Neural progenitor cell (in vitro differentiated cells): ENCODE results near the gene MAGI2. TPM values are rescaled to one million over a fixed set of nuclear protein-coding genes. Genes with fewer than 3 reads are reported as not detected.

ENCODE experiments used
- DNase-seq: peaks from one replicate; pipeline ENCODE4 v3.0.0-alpha.2; 2016; ENCODE audit warnings: low spot score
- H2AFZ ChIP-seq: fragments of 200-600 bp; sonication (generic); replicated peaks from 2 replicates; pipeline ENCODE4 v1.6.1; 2016; ENCODE audit warnings: antibody characterized with exemption
- H3F3A ChIP-seq: fragments of 200-600 bp; sonication (generic); 2 replicates; pipeline ENCODE4 v1.6.1; 2016; ENCODE audit warnings: antibody characterized with exemption, low read depth
- H3K27ac ChIP-seq: fragments of 200-600 bp; sonication (generic); 2 replicates; pipeline ENCODE4 v1.5.1; 2016; ENCODE audit warnings: mild to moderate bottlenecking
- H3K27me3 ChIP-seq: fragments of 200-600 bp; sonication (generic); 2 replicates; pipeline ENCODE4 v1.6.1; 2016; ENCODE audit warnings: mild to moderate bottlenecking, moderate library complexity
- H3K36me3 ChIP-seq: fragments of 200-600 bp; sonication (generic); 2 replicates; pipeline ENCODE4 v1.5.1; 2016
- H3K4me1 ChIP-seq: fragments of 200-600 bp; sonication (generic); 2 replicates; pipeline ENCODE4 v1.6.1; 2016; ENCODE audit warnings: mixed run types
- H3K4me2 ChIP-seq: fragments of 200-600 bp; sonication (generic); 2 replicates; pipeline ENCODE4 v1.6.1; 2016
- H3K4me3 ChIP-seq: fragments of 200-600 bp; sonication (generic); 2 replicates; pipeline ENCODE4 v1.5.1; 2016
- H3K79me2 ChIP-seq: fragments of 200-600 bp; sonication (generic); 2 replicates; pipeline ENCODE4 v1.6.1; 2016; ENCODE audit warnings: low read depth
- H3K9ac ChIP-seq: fragments of 200-600 bp; sonication (generic); 2 replicates; pipeline ENCODE4 v1.6.1; 2016
- H3K9me3 ChIP-seq: fragments of 200-600 bp; sonication (generic); 2 replicates; pipeline ENCODE4 v1.5.1; 2016; ENCODE audit warnings: low read depth
- H4K20me1 ChIP-seq: fragments of 200-600 bp; sonication (generic); 2 replicates; pipeline ENCODE4 v1.6.1; 2016; ENCODE audit warnings: low read depth
- H3K27ac Mint-ChIP-seq: 3 replicates; pipeline ENCODE4 v1.8.0; 2021; ENCODE audit warnings: mixed read lengths
- H3K27me3 Mint-ChIP-seq: 2 replicates; pipeline ENCODE4 v1.8.0; 2022; ENCODE audit warnings: low read depth, mild to moderate bottlenecking, inconsistent platforms, moderate library complexity, mixed read lengths; ENCODE audit not compliant: insufficient read depth
- H3K36me3 Mint-ChIP-seq: 3 replicates; pipeline ENCODE4 v1.8.0; 2021; ENCODE audit warnings: mixed read lengths
- H3K4me1 Mint-ChIP-seq: 3 replicates; pipeline ENCODE4 v1.8.0; 2021; ENCODE audit warnings: mixed read lengths
- H3K4me3 Mint-ChIP-seq: 3 replicates; pipeline ENCODE4 v1.8.0; 2021; ENCODE audit warnings: mild to moderate bottlenecking, moderate library complexity, mixed read lengths
- H3K9me3 Mint-ChIP-seq: 3 replicates; pipeline ENCODE4 v1.8.0; 2020; ENCODE audit warnings: mixed read lengths
- EZH2 ChIP-seq: fragments of 200-600 bp; sonication (generic); IDR thresholded peaks from 2 replicates; pipeline ENCODE4 v1.6.1; 2017; ENCODE audit warnings: antibody characterized with exemption, mild to moderate bottlenecking, moderate library complexity
- EZH2phosphoT487 ChIP-seq: fragments of 200-600 bp; sonication (generic); IDR thresholded peaks from 2 replicates; pipeline ENCODE4 v1.6.1; 2017; ENCODE audit warnings: antibody characterized with exemption
- total RNA-seq: library from RNA; depleted of rRNA; stranded (reverse); fragments of >200 nt; gene quantifications from 2 replicates; pipeline ENCODE4 v1.2.3, GENCODE V29; 2015; ENCODE audit warnings: low replicate concordance
- TF ChIP-seq, protein P1 (sequence below): fragments of 200-600 bp; sonication (generic); IDR thresholded peaks from 2 replicates; pipeline ENCODE4 v1.5.1; 2017; ENCODE audit warnings: antibody characterized with exemption, mild to moderate bottlenecking

Gene MAGI2
- total RNA-seq, 1 donor from 2014 or later: 5.8 TPM

DNA sequence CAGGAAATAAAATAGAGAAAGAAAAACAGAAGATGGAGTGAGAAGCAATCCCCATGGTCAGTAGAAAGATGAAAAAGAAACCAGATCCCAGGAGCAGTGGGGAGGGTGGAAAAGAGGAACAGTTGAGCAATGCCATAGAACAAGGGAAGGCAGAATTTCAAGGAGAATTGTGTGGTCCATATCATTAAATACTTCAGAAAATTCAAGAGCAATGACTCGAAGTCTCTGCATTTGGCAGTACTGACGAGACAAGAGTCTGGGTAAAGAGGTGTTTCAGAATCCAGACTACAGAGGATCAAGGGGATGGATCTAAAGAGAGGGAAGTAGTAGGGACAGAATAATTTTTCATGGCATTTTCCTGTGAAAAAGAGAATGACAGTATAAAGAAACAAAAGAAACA lies 1142.3 kb downstream of the MAGI2 start:
- H4K20me1 ChIP-seq: no peaks in the 10 kb centered on the region
- no peaks in the 10 kb centered on the region for H3K27me3 Mint-ChIP-seq
- H3K4me1 ChIP-seq: peaks cover 3% of the 10 kb centered on the region
- TF ChIP-seq, protein P1, sequence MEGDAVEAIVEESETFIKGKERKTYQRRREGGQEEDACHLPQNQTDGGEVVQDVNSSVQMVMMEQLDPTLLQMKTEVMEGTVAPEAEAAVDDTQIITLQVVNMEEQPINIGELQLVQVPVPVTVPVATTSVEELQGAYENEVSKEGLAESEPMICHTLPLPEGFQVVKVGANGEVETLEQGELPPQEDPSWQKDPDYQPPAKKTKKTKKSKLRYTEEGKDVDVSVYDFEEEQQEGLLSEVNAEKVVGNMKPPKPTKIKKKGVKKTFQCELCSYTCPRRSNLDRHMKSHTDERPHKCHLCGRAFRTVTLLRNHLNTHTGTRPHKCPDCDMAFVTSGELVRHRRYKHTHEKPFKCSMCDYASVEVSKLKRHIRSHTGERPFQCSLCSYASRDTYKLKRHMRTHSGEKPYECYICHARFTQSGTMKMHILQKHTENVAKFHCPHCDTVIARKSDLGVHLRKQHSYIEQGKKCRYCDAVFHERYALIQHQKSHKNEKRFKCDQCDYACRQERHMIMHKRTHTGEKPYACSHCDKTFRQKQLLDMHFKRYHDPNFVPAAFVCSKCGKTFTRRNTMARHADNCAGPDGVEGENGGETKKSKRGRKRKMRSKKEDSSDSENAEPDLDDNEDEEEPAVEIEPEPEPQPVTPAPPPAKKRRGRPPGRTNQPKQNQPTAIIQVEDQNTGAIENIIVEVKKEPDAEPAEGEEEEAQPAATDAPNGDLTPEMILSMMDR: no peak
- TF ChIP-seq EZH2phosphoT487 (no peak), EZH2 (no peak)
- no peak overlapping the region for H3K9ac ChIP-seq
- no peaks in the 10 kb centered on the region for H3K4me1 Mint-ChIP-seq
- no peaks in the 10 kb centered on the region for H3K79me2 ChIP-seq
- no peaks in the 10 kb centered on the region for H3F3A ChIP-seq
- H3K27ac ChIP-seq: no peak overlapping the region
- no peaks in the 10 kb centered on the region for H3K36me3 Mint-ChIP-seq
- H3K4me2 ChIP-seq: no peak overlapping the region
- H2AFZ ChIP-seq: no peak overlapping the region
- H3K9me3 Mint-ChIP-seq: no peaks in the 10 kb centered on the region
- H3K27ac Mint-ChIP-seq: no peak overlapping the region
- no peak overlapping the region for H3K4me3 Mint-ChIP-seq
- H3K4me3 ChIP-seq: no peak overlapping the region
- H3K9me3 ChIP-seq: no peaks in the 10 kb centered on the region
- no peak for DNase-seq
- no peaks in the 10 kb centered on the region for H3K36me3 ChIP-seq
- H3K27me3 ChIP-seq: no peaks in the 10 kb centered on the region

DNA sequence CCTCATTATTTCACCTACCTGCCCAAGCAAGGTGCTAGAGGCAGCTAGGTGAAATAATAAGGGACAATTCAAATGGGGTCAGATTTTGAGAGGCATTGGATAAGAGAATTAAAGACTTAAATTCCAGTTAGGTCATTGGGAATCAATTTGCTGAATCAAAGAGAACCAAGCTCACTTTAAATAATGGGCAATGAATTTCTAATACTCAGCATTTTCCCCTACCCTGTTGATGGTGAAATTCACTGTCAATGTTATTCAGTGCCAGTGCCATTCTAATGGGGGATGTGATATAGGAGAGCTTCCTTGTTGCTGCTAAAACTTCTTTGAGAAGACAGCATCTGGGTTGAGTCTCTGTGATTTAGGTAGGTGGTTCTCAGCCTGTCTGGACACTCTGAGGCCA lies 1145.6 kb downstream of the MAGI2 start:
- Histone ChIP-seq H3K27me3 (no peaks in the 10 kb centered on the region), H4K20me1 (no peaks in the 10 kb centered on the region), H3K4me1 (peaks cover 13% of the 10 kb centered on the region), H3F3A (no peaks in the 10 kb centered on the region), H3K79me2 (no peaks in the 10 kb centered on the region), H2AFZ (no peak overlapping the region), H3K9me3 (no peaks in the 10 kb centered on the region), H3K27ac (no peak overlapping the region), H3K9ac (no peak overlapping the region), H3K4me3 (no peak overlapping the region), H3K36me3 (no peaks in the 10 kb centered on the region), H3K4me2 (no peak overlapping the region)
- TF ChIP-seq, protein P1: no peak
- no peak for TF ChIP-seq EZH2
- no peak for TF ChIP-seq EZH2phosphoT487
- H3K4me1 Mint-ChIP-seq: no peaks in the 10 kb centered on the region
- H3K36me3 Mint-ChIP-seq: no peaks in the 10 kb centered on the region
- no peak overlapping the region for H3K27ac Mint-ChIP-seq
- no peaks in the 10 kb centered on the region for H3K27me3 Mint-ChIP-seq
- no peak overlapping the region for H3K4me3 Mint-ChIP-seq
- no peak for DNase-seq
- H3K9me3 Mint-ChIP-seq: no peaks in the 10 kb centered on the region

DNA sequence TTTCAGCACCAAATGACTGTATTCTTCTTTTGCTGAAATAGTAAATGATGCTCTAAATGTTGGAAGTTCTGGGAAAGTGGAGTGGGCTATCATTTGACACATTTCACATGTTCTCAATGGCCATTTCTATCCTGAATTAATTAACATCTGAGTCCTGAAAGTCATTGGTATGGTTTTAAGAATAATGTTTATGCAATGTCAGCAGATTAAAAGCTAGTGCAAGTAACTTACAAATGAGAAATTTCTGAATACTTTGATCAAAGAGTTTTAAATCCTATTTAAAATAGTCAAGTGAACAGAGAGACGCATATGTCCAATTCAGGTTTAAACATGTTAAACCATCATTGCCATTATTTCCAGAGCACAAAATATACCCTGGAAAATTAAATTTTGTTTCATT lies 1146.8 kb downstream of the MAGI2 start:
- H3K4me1 ChIP-seq: peaks cover 13% of the 10 kb centered on the region
- H3K9ac ChIP-seq: no peak overlapping the region
- H3K27ac ChIP-seq: no peak overlapping the region
- no peaks in the 10 kb centered on the region for H3K27me3 ChIP-seq
- H2AFZ ChIP-seq: no peak overlapping the region
- DNase-seq: no peak
- H3K4me2 ChIP-seq: no peak overlapping the region
- Mint-ChIP-seq H3K36me3 (no peaks in the 10 kb centered on the region), H3K4me1 (no peaks in the 10 kb centered on the region), H3K27ac (no peak overlapping the region), H3K4me3 (no peak overlapping the region), H3K27me3 (no peaks in the 10 kb centered on the region), H3K9me3 (no peaks in the 10 kb centered on the region)
- H3K36me3 ChIP-seq: no peaks in the 10 kb centered on the region
- H3F3A ChIP-seq: no peaks in the 10 kb centered on the region
- H3K4me3 ChIP-seq: no peak overlapping the region
- H3K9me3 ChIP-seq: no peaks in the 10 kb centered on the region
- no peak for TF ChIP-seq EZH2phosphoT487
- TF ChIP-seq, protein P1: no peak
- TF ChIP-seq EZH2: no peak
- no peaks in the 10 kb centered on the region for H3K79me2 ChIP-seq
- H4K20me1 ChIP-seq: no peaks in the 10 kb centered on the region
